Panc1 (cell line): ENCODE results near the gene GRM2.

Experiments
- CTCF ChIP-seq: fragments of 450-650 bp; IDR thresholded peaks from 2 replicates; pipeline ENCODE4 v1.5.1; 2017; ENCODE audit warnings: mild to moderate bottlenecking
- POLR2AphosphoS5 ChIP-seq: IDR thresholded peaks from 2 replicates; pipeline ENCODE4 v1.6.1; 2012; ENCODE audit warnings: mild to moderate bottlenecking, low read depth, low read length, moderate library complexity
- SIN3A ChIP-seq: IDR thresholded peaks from 2 replicates; pipeline ENCODE4 v1.6.1; 2012; ENCODE audit warnings: low read depth, mild to moderate bottlenecking, low read length, moderate library complexity, borderline replicate concordance; ENCODE audit not compliant: insufficient read depth

GRCh38 chr3:51678186-51678585 is 28.7 kb upstream of the GRM2 start:
- no peak for TF ChIP-seq CTCF
- TF ChIP-seq POLR2AphosphoS5 = no peak
- no peak for TF ChIP-seq SIN3A
